ENCODE results near the gene KANSL3.
"Not testable (repeated sequence)": the region's sequence is repeated elsewhere in the genome, so short reads cannot be mapped to it uniquely, and the experiment has no call there.

The KANSL3 gene

GRCh38 chr2:96654791-96655190, 16.7 kb upstream of the KANSL3 start:
- not testable (repeated sequence) for DNase-seq

- DNase-seq, result no peak
These were observed 13.7 kb upstream of the KANSL3 start for GRCh38 chr2:96651793-96652192.

GRCh38 chr2:96649342-96649741, 11.2 kb upstream of the KANSL3 start:
- no peak for DNase-seq

- no peak for DNase-seq
These were observed 10.3 kb upstream of the KANSL3 start for GRCh38 chr2:96648306-96648930.

GRCh38 chr2:96647681-96648080, 9.6 kb upstream of the KANSL3 start:
- no peak for DNase-seq

- no peak for DNase-seq
These were observed 4.7 kb upstream of the KANSL3 start, which contains the start of gene FER1L5 for GRCh38 chr2:96642564-96643360. Gene FER1L5, plus strand, starts transcription at chr2:96642764. Its CDS starts 73 bp downstream, at chr2:96642837.

- peak; percentile 81 for DNase-seq
These were observed 548 bp downstream of the KANSL3 start for GRCh38 chr2:96637385-96638143.

GRCh38 chr2:96636551-96637171, 1.5 kb downstream of the KANSL3 start:
- DNase-seq, result no peak

- DNase-seq, result no peak
These were observed 4.5 kb downstream of the KANSL3 start for GRCh38 chr2:96633641-96634040.

GRCh38 chr2:96631804-96632435, 6.2 kb downstream of the KANSL3 start:
- no peak for DNase-seq

- DNase-seq, result no peak
These were observed 11.6 kb downstream of the KANSL3 start for GRCh38 chr2:96626553-96626942.

- no peak for DNase-seq
These were observed 12.2 kb downstream of the KANSL3 start for GRCh38 chr2:96625571-96626552.

- DNase-seq, result no peak
These were observed 15.0 kb downstream of the KANSL3 start for GRCh38 chr2:96623116-96623515.

- no peak for DNase-seq
These were observed 15.6 kb downstream of the KANSL3 start for GRCh38 chr2:96622544-96622943.

GRCh38 chr2:96618596-96619283, 19.4 kb downstream of the KANSL3 start:
- DNase-seq, result no peak

- no peak for DNase-seq
These were observed 21.1 kb downstream of the KANSL3 start for GRCh38 chr2:96617012-96617411.

- no peak for DNase-seq
These were observed 21.6 kb downstream of the KANSL3 start for GRCh38 chr2:96616535-96616934.

- DNase-seq, result no peak
These were observed 22.0 kb downstream of the KANSL3 start for GRCh38 chr2:96616128-96616527.

- DNase-seq, result no peak
These were observed 29.4 kb downstream of the KANSL3 start for GRCh38 chr2:96608469-96609455.

- no peak for DNase-seq
These were observed 34.0 kb downstream of the KANSL3 start for GRCh38 chr2:96604104-96604503.
